NCI-H82 treated with DMSO at 0.1 percent for 48 hours (cell line): ENCODE data around the gene CLDN3.
"Not testable (repeated sequence)": the region's sequence is repeated elsewhere in the genome, so short reads cannot be mapped to it uniquely, and the experiment has no call there.

Experiments
- DNase-seq: peaks from one replicate; lab custom pipeline; 2025; ENCODE audit not compliant: unreplicated experiment; lab: John Stamatoyannopoulos, UW

The CLDN3 gene, protein sequence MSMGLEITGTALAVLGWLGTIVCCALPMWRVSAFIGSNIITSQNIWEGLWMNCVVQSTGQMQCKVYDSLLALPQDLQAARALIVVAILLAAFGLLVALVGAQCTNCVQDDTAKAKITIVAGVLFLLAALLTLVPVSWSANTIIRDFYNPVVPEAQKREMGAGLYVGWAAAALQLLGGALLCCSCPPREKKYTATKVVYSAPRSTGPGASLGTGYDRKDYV

GRCh38 chr7:73770002-73770859 lies at the start of gene CLDN3:
CLDN3 (minus strand) TSS chr7:73770270; CDS start chr7:73770049, 221 bp downstream.
- no peak for DNase-seq

- DNase-seq: no peak
These were observed 47.1 kb upstream of the CLDN3 start for GRCh38 chr7:73817121-73817520.

- DNase-seq: no peak
These were observed 45.4 kb upstream of the CLDN3 start for GRCh38 chr7:73815436-73815835.

DNA sequence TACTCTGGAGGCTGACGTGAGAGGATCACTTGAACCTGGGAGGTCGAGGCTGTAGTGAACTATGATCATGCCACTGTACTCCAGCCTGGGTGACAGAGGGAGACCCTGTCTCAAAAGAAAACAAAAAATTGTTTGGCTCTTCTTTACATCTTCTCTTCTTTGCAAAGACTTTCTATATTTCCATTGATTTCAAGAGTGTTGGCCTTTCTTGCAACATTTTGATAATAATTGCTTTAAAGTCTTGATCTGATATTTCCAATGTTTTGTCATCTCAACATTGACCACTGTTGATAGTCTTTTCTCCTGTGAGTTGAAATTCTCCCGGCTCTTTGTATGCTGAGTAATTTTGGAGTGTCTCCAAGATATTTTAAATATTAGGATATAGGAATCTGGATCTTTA lies 42.9 kb upstream of the CLDN3 start:
- no peak for DNase-seq

GRCh38 chr7:73811760-73812168 lies 41.7 kb upstream of the CLDN3 start:
- DNase-seq: no peak

GRCh38 chr7:73810998-73811360 lies 40.9 kb upstream of the CLDN3 start:
- no peak for DNase-seq

GRCh38 chr7:73809467-73809951 lies 39.4 kb upstream of the CLDN3 start:
- DNase-seq: no peak

- no peak for DNase-seq
These were observed 32.4 kb upstream of the CLDN3 start for GRCh38 chr7:73802459-73802858.

GRCh38 chr7:73801577-73801976 lies 31.5 kb upstream of the CLDN3 start:
- DNase-seq: no peak

GRCh38 chr7:73799282-73800141 lies 29.4 kb upstream of the CLDN3 start:
- no peak for DNase-seq

DNA sequence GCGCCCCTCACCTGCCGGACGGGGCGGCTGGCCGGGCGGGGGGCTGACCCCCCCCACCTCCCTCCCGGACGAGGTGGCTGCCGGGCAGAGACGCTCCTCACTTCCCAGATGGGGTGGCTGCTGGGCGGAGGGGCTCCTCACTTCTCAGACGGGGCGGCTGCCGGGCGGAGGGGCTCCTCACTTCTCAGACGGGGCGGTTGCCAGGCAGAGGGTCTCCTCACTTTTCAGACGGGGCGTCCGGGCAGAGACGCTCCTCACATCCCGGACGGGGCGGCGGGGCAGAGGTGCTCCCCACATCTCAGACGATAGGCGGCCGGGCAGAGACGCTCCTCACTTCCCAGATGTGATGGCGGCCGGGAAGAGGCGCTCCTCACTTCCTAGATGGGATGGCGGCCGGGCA lies 27.1 kb upstream of the CLDN3 start:
- DNase-seq: not testable (repeated sequence)

- DNase-seq: not testable (repeated sequence)
These were observed 26.6 kb upstream of the CLDN3 start for GRCh38 chr7:73796656-73797055.

GRCh38 chr7:73795188-73795587 lies 25.1 kb upstream of the CLDN3 start:
- DNase-seq: not testable (repeated sequence)

GRCh38 chr7:73791170-73791690 lies 21.2 kb upstream of the CLDN3 start:
- not testable (repeated sequence) for DNase-seq

DNA sequence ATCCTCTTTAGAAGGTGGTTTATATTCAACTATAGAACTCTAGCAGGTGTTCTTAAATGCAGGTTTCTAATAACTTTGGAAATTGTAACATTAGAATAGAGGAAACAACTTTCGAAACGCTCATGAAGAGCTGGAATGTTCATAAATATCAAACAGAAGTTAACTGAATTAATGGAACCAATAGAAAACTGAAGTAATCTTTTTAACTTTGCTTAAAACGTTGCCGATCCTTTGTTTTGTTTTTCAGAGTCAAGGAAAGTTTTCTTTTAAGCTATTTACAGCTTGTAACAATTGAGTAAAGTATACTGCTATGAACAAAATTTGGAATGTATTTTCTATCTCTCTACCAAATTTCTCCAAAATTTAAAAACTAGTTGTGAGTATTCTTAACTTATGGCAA lies 19.0 kb upstream of the CLDN3 start:
- no peak for DNase-seq

GRCh38 chr7:73787786-73788048 lies 17.6 kb upstream of the CLDN3 start:
- DNase-seq: not testable (repeated sequence)

DNA sequence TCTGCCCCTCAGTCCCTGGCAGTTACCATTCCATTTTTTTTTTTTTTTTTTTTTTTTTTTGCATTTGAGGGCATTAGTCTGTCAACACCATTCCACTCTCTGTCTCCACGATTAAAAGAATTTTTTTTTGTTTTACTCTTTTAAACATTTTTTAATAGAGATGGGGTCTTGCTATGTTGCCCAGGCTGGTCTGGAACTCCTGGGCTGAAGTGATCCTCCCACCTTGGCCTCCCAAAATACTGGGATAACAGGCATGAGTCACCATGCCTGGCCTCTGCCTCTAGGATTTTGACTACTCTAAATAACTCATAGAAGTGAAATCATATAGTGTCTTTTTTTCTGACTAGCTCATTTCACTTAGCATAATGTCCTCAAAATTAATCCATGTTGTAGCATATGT lies 16.5 kb upstream of the CLDN3 start:
- no peak for DNase-seq

GRCh38 chr7:73779517-73779916 lies 9.4 kb upstream of the CLDN3 start:
- DNase-seq: no peak

GRCh38 chr7:73778801-73779389 lies 8.8 kb upstream of the CLDN3 start:
- DNase-seq: no peak

DNA sequence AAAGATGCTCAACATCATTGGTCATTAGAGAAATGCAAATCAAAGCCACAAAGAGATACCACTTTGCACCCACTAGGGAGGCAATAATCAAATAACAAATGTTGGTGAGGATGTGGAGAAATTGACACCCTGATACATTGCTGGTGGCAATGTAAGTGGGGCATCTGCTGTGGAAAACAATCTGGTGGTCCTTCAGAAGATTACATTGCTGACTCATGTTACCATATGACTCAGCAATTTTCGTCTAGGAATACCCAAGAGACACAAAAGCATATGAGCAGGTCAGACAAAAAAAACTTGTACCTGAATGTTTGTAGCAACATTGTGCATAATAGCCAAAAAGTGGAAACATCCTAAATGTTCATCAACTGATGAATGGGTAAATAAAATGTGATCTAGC lies 4.9 kb upstream of the CLDN3 start:
- DNase-seq: no peak
